GM18526 (cell line): ENCODE measurements around the gene TMPRSS6.

Source experiments
- POLR2A ChIP-seq: IDR thresholded peaks from 3 replicates; pipeline ENCODE4 v1.6.1; 2011; ENCODE audit not compliant: insufficient read length; ENCODE audit errors: extremely low read depth

Gene TMPRSS6

GRCh38 chr22:37109242-37109917 is at the start of gene TMPRSS6:
Gene TMPRSS6, minus strand, starts transcription at chr22:37109713. Its CDS starts 6,296 bp downstream, at chr22:37103417.
- TF ChIP-seq POLR2A, result no peak

- no peak for TF ChIP-seq POLR2A
Measured at GRCh38 chr22:37158963-37159290, 49.4 kb upstream of the TMPRSS6 start.

GRCh38 chr22:37157516-37158285 is 48.2 kb upstream of the TMPRSS6 start:
- no peak for TF ChIP-seq POLR2A

- TF ChIP-seq POLR2A, result no peak
Measured at GRCh38 chr22:37156686-37157435, 47.3 kb upstream of the TMPRSS6 start.

GRCh38 chr22:37155971-37156370 is 46.5 kb upstream of the TMPRSS6 start:
- no peak for TF ChIP-seq POLR2A

- TF ChIP-seq POLR2A, result no peak
Measured at GRCh38 chr22:37154925-37155712, 45.6 kb upstream of the TMPRSS6 start.

GRCh38 chr22:37153901-37154300 is 44.4 kb upstream of the TMPRSS6 start:
- no peak for TF ChIP-seq POLR2A

- no peak for TF ChIP-seq POLR2A
Measured at GRCh38 chr22:37151401-37151800, 41.9 kb upstream of the TMPRSS6 start.

GRCh38 chr22:37150701-37151100 is 41.2 kb upstream of the TMPRSS6 start:
- no peak for TF ChIP-seq POLR2A

- no peak for TF ChIP-seq POLR2A
Measured at GRCh38 chr22:37148742-37149665, 39.5 kb upstream of the TMPRSS6 start.

- TF ChIP-seq POLR2A, result no peak
Measured at GRCh38 chr22:37148031-37148651, 38.6 kb upstream of the TMPRSS6 start.

GRCh38 chr22:37147186-37147990 is 37.9 kb upstream of the TMPRSS6 start:
- TF ChIP-seq POLR2A, result no peak
